Lung microvascular endothelial cell (primary cell): ENCODE measurements around the gene SMYD4. TPM values are rescaled to one million over a fixed set of nuclear protein-coding genes. Genes with fewer than 3 reads are reported as not detected.
A peak's percentile ranks its signal among the peaks of the same experiment; 100 is the strongest.
"Not testable (repeated sequence)": the region's sequence is repeated elsewhere in the genome, so short reads cannot be mapped to it uniquely, and the experiment has no call there.

Experiments
- DNase-seq, 2 donors: peaks; one replicate each; pipeline versions ENCODE4 v3.0.0 to v3.0.0-alpha.2; 2010; ENCODE audit warnings: low read depth in 2 of 2
- total RNA-seq: library from RNA; depleted of rRNA; stranded (reverse); fragments of >200 nt; gene quantifications from 2 replicates; pipeline ENCODE4 v1.2.1, GENCODE V29; 2014

Gene SMYD4
- total RNA-seq, 1 donor from 2014 or later: 9.5 TPM

DNA sequence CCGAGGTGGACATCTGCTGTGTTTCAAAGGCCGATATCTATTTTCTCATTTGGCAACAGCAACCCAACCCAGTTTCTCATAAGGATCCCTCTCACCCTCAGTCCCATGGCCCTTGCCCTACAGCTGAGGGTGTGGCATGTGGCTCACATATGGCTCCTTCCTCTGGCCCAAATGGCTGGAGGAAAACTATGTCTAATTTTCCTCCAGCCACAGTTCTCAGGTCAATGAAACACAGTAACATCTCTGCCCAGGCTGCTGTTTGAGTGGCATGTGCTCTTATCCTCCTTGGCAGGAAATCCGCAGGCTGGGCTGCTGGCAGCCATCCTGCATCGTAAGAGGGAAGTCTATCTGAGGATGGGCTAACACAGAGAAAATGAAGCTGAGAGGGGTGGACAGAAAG lies 43.8 kb downstream of the SMYD4 start:
- peak in 1 of 2 donors; percentile 68 for DNase-seq

DNA sequence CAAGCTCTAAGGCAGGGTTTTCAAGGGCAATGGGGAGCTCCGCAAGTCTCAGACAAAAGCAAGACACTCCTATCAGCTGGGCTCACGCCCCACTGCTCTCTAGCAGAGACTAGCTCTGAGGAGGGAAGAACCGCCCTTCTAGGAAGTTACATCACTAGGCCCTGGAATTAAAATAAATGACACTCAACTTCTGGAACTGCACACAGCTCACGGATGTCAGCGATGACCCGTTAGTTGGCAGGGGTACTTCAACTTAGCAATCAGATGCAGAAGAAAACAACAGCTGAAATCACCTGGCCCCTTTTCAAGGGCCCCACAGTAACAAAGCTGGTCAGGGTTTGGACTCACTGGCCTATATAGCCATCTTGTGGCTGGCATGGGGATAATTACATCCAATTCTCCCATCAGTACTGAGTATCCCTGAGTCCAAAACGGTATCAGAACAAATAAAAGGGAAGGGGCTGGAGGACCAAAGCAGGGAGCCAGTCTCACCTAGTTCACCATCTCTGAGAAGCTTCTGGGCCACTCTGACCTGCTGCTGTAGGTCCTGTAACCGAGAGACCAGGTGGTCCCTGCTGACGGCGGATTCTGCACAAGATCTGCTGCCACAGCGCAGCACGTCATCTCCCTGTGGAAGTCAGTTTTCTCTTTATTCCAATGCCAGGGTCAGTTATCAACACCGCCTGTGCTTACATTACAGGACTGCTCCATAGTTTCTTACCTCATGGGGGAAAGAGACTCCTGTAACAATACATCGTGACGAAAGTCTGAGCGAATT lies 45.7 kb downstream of the SMYD4 start:
- peak; percentile 91 to 94 for DNase-seq

- peak in 1 of 2 donors; percentile 21 for DNase-seq
These were observed 46.4 kb downstream of the SMYD4 start for GRCh38 chr17:1783271-1783670.

DNA sequence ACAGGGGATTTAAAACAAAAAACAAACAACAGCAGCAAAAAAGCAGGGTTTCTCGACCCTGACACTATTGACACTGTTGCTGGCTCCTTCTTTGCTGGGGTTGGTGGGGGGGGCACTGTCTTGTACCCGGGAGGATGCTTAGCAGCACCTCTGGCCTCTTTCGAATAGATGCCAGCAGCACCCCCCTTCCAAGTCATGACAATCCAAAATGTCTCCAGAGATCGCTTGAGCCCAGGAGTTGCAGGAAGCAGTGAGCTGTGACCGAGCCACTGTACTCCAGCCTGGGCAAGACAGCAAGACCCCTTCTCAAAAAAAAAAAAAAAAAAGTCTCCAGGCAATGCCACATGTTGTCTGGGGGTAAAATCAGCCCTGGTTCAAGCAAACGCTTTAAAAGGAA lies 47.5 kb downstream of the SMYD4 start:
- DNase-seq: no peak

- DNase-seq: peak; percentile 84 to 86
These were observed 50.1 kb downstream of the SMYD4 start for GRCh38 chr17:1779571-1780131.

DNA sequence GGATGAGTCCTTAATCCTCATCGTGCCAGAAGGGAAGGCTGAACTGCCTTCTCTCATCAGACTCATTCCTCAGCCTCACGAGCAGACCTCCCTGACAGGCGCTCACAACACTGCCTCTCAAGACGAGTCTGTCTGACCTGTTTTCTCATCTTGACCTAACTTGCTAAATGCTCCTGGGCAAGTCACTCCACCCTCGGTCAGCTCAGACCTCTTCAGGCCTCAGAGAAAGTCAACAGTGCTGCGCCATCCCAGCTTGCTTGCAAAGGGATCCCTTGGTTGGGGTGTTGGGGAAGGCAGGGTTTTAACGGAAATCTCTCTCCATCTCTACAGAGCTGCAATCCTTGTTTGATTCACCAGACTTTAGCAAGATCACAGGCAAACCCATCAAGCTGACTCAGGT lies 52.8 kb downstream of the SMYD4 start:
- DNase-seq: no peak

- no peak for DNase-seq
These were observed 53.4 kb downstream of the SMYD4 start for GRCh38 chr17:1776328-1776727.

- DNase-seq: no peak
These were observed 55.1 kb downstream of the SMYD4 start for GRCh38 chr17:1774390-1775176.

DNA sequence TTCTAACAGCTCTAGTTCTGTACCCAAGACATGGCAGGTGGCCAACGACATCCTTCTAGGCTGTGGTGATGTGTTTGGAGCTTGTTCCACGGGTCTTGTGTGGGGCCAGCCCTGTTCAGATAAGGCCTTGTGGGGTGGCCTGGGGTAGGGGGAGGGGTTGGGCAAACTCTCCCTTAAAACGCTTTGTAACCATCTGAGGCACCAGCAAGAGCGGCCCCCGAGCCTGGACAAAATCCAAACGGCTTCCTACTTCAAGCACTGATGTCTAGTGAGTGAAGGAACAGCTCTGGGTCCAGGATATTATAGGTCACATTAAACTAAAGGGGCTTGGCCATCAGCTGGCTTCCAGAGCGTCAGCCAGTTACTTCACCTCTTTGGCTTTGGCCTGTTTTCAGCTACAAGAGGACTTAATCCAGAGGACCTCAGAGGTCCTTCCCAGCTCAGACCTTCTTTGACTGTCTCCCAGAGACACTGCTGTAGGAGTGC lies 56.0 kb downstream of the SMYD4 start:
- no peak for DNase-seq

- peak in 1 of 2 donors; percentile 31 for DNase-seq
These were observed 56.6 kb downstream of the SMYD4 start for GRCh38 chr17:1773000-1773695.

- no peak for DNase-seq
These were observed 59.8 kb downstream of the SMYD4 start for GRCh38 chr17:1769822-1770477.

- no peak for DNase-seq
These were observed 62.3 kb downstream of the SMYD4 start for GRCh38 chr17:1767358-1767757.

GRCh38 chr17:1766382-1767135 lies 63.1 kb downstream of the SMYD4 start:
- no peak for DNase-seq

DNA sequence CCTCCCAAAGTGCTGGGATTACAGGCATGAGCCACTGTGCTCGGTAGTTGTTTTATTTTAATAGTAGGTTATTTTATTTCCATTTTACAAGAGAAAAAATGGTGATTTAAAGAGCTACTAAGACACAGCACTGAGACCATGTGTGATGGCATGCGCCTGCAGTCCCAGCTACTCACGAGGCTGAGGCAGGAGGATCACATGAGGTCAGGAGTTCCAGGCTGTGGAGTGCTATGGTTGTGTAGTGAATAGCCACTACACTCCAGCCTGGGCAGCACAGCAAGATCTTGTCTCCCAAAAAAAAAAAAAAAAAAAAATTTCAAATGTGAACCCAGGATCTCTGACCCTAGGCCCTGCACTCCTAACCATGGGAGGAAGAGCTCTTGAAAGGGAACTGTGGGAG lies 64.1 kb downstream of the SMYD4 start:
- no peak for DNase-seq

GRCh38 chr17:1764705-1765104 lies 65.0 kb downstream of the SMYD4 start:
- not testable (repeated sequence) for DNase-seq

DNA sequence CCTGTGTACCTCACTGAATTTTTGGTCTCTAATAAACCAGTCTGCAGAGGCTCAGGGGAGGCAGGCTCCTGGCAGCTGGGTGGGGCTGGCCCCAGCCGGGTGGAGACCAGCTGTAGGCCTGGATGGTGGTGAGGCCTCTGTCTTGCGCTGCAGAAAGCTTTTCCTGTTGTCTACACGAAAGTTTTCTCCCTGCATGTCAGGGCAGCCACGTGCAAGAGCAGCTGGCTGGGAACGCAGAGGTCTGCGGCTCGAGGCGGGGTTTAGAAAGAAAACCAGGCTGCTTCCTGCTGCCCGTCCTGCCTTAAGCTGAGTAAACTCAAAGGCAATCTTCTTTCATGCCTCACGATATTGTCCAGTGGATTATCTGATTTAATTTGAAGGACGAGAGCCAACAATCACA lies 65.4 kb downstream of the SMYD4 start:
- peak; percentile 54 to 90 for DNase-seq

GRCh38 chr17:1762901-1763898 lies 66.5 kb downstream of the SMYD4 start:
- no peak for DNase-seq

GRCh38 chr17:1762233-1762900 lies 67.3 kb downstream of the SMYD4 start:
- no peak for DNase-seq

DNA sequence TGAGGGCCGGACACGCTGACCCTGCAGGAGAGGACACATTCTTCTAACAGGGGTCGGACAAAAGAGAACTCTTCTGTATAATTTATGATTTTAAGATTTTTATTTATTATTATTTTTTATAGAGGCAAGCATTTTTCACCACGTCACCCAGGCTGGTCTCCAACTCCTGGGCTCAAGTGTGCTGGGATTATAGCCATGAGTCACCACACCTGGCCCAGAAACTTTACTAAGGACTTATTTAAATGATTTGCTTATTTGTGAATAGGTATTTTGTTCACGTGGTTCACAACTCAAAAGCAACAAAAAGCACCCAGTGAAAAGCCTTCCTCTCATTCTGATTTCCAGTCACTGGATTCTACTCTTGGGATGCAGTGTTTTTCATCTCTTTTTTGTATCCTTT lies 70.2 kb downstream of the SMYD4 start:
- DNase-seq: no peak
